ENCODE results near the gene GALK1.

GRCh38 chr17:75810216-75810615 lies 45.2 kb upstream of the GALK1 start:
- TF ChIP-seq POLR2A (IDR thresholded peaks at IDR 0.05; ENCODE audit: low read length) (no peak), MAFK (IDR thresholded peaks at IDR 0.05; ENCODE audit: partially characterized antibody) (no peak), CTCF (IDR thresholded peaks at IDR 0.05) (no peak), RAD21 (conservative IDR thresholded peaks at IDR 0.05 in 1 of 2, IDR thresholded peaks at IDR 0.05 in 1 of 2) (no peak), USF2 (IDR thresholded peaks at IDR 0.05) (no peak), RARB (CRISPR knock-in tag; IDR thresholded peaks at IDR 0.05) (no peak), JUN (IDR thresholded peaks at IDR 0.05) (no peak), KDM1A (IDR thresholded peaks at IDR 0.05; ENCODE audit: low read depth) (no peak), ELK1 (IDR thresholded peaks at IDR 0.05; ENCODE audit: low read depth, low read length) (no peak), E2F6 (IDR thresholded peaks at IDR 0.05; ENCODE audit: borderline replicate concordance, low read depth) (no peak), SMC3 (IDR thresholded peaks at IDR 0.05) (no peak), GATA3 (IDR thresholded peaks at IDR 0.05; ENCODE audit: borderline replicate concordance) (no peak), HDAC2 (IDR thresholded peaks at IDR 0.05) (no peak)
- TF ChIP-seq, protein P1, sequence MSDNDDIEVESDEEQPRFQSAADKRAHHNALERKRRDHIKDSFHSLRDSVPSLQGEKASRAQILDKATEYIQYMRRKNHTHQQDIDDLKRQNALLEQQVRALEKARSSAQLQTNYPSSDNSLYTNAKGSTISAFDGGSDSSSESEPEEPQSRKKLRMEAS (IDR thresholded peaks at IDR 0.05): no peak
